Common myeloid progenitor, CD34-positive (primary cell): ENCODE measurements around the gene CWF19L1.
A peak's percentile ranks its signal among the peaks of the same experiment; 100 is the strongest.

Experiments used
- CTCF ChIA-PET: fragments of 350-600 bp; sonication (Branson Sonifier 250); formaldehyde crosslinking; loops from one replicate; lab custom pipeline; 2021; ENCODE audit warnings: antibody characterized with exemption; lab: Charles Lee
- POLR2A ChIA-PET: fragments of 350-600 bp; sonication (Branson Sonifier 250); formaldehyde crosslinking; loops from one replicate; lab custom pipeline; 2021; ENCODE audit warnings: antibody characterized with exemption; lab: Charles Lee
- DNase-seq, 3 donors: peaks; one replicate each; pipeline versions ENCODE4 v3.0.0 to v3.0.0-alpha.2; 2013
- H3K27ac ChIP-seq, 2 experiments: 1 replicate in 1 of 2; 2 replicates in 1 of 2; pipeline ENCODE4 v1.7.0; 2013; ENCODE audit warnings: inconsistent platforms in 2 of 2, low read length in 2 of 2, mild to moderate bottlenecking in 2 of 2, low read depth in 1 of 2, moderate library complexity in 1 of 2; ENCODE audit not compliant: severe bottlenecking in 2 of 2, insufficient read depth in 1 of 2, poor library complexity in 1 of 2
- H3K27me3 ChIP-seq, 5 experiments: replicated peaks in 2 of 5; 1 replicate in 3 of 5; 2 replicates in 2 of 5; pipeline versions ENCODE4 v1.6.1 to v1.7.0; 2013; ENCODE audit warnings: low read length in 4 of 5, mild to moderate bottlenecking in 2 of 5, moderate library complexity in 2 of 5, inconsistent platforms in 1 of 5; ENCODE audit not compliant: insufficient read depth in 5 of 5, control insufficient read depth in 4 of 5
- H3K36me3 ChIP-seq, 4 experiments: 1 replicate in 2 of 4; 2 replicates in 2 of 4; pipeline versions ENCODE4 v1.6.1 to v1.7.0; 2013; ENCODE audit warnings: low read length in 3 of 4, control low read depth in 1 of 4, mild to moderate bottlenecking in 1 of 4; ENCODE audit not compliant: control insufficient read depth in 4 of 4, insufficient read depth in 4 of 4
- H3K4me1 ChIP-seq, 4 experiments: 1 replicate in 3 of 4; 2 replicates in 1 of 4; pipeline versions ENCODE4 v1.6.1 to v1.7.1; 2013; ENCODE audit warnings: low read length in 3 of 4, mild to moderate bottlenecking in 3 of 4, control low read depth in 1 of 4, inconsistent platforms in 1 of 4, moderate library complexity in 1 of 4; ENCODE audit not compliant: control insufficient read depth in 4 of 4, insufficient read depth in 4 of 4; ENCODE audit errors: control extremely low read depth in 1 of 4
- H3K4me3 ChIP-seq, 7 experiments: 1 replicate in 4 of 7; 2 replicates in 3 of 7; pipeline versions ENCODE4 v1.5.1 to v1.7.0; 2013; ENCODE audit warnings: mild to moderate bottlenecking in 7 of 7, low read length in 6 of 7, moderate library complexity in 6 of 7, inconsistent platforms in 2 of 7, low read depth in 2 of 7, control low read depth in 1 of 7; ENCODE audit not compliant: insufficient read depth in 4 of 7, control insufficient read depth in 1 of 7; ENCODE audit errors: extremely low read depth in 1 of 7
- H3K9me3 ChIP-seq, 5 experiments: 1 replicate in 4 of 5; 2 replicates in 1 of 5; pipeline versions ENCODE4 v1.6.1 to v1.7.1; 2013; ENCODE audit warnings: low read length in 4 of 5, mild to moderate bottlenecking in 2 of 5, inconsistent platforms in 1 of 5, low read depth in 1 of 5, moderate library complexity in 1 of 5; ENCODE audit not compliant: control insufficient read depth in 4 of 5, insufficient read depth in 2 of 5; ENCODE audit errors: control extremely low read depth in 1 of 5
- WGBS: methylation state at CpG from one replicate; pipeline ENCODE4 v1.1.5; 2013; ENCODE audit not compliant: insufficient coverage; 5-methylcytosine and 5-hydroxymethylcytosine counted together

The CWF19L1 gene

GRCh38 chr10:100208276-100208675 is 59.2 kb downstream of the CWF19L1 start:
- CTCF ChIA-PET = no interaction called here
- DNase-seq = no peak
- no peaks in the 10 kb centered on the region for H3K27me3 ChIP-seq
- H3K27ac ChIP-seq = no peak overlapping the region
- no peaks in the 10 kb centered on the region for H3K4me1 ChIP-seq
- no peaks in the 10 kb centered on the region for H3K9me3 ChIP-seq
- 100% methylated on average over 6 of the region's 9 CpGs for WGBS
- POLR2A ChIA-PET = no interaction called here
- peaks cover 16 to 48% (median 30%) of the 10 kb centered on the region in 4 experiments for H3K36me3 ChIP-seq
- H3K4me3 ChIP-seq = no peak overlapping the region

- Histone ChIP-seq H3K27ac (no peak overlapping the region), H3K9me3 (no peaks in the 10 kb centered on the region), H3K36me3 (peaks cover 8 to 69% (median 41%) of the 10 kb centered on the region in 4 experiments), H3K27me3 (no peaks in the 10 kb centered on the region), H3K4me3 (no peak overlapping the region), H3K4me1 (no peaks in the 10 kb centered on the region)
- POLR2A ChIA-PET = no interaction called here
- CTCF ChIA-PET = interaction anchor here (1.1 kb wide), 1 partner anchor 20 kb away, joined by 3 read pairs; no protein-coding TSS in a partner anchor
- no peak for DNase-seq
- WGBS = no CpG with 5 or more reads among the region's 2 CpGs
These were observed 63.1 kb downstream of the CWF19L1 start for GRCh38 chr10:100204370-100204769.

GRCh38 chr10:100201549-100201948 is 65.9 kb downstream of the CWF19L1 start:
- no peaks in the 10 kb centered on the region for H3K9me3 ChIP-seq
- H3K4me3 ChIP-seq = no peak overlapping the region
- H3K27ac ChIP-seq = no peak overlapping the region
- 100% methylated on average over 1 of the region's 2 CpGs for WGBS
- H3K36me3 ChIP-seq = peaks cover 11 to 79% (median 46%) of the 10 kb centered on the region in 4 experiments
- ChIA-PET POLR2A (no interaction called here), CTCF (no interaction called here)
- H3K4me1 ChIP-seq = no peaks in the 10 kb centered on the region
- DNase-seq = no peak
- no peaks in the 10 kb centered on the region for H3K27me3 ChIP-seq

GRCh38 chr10:100194711-100195110 is 72.7 kb downstream of the CWF19L1 start:
- POLR2A ChIA-PET = no interaction called here

GRCh38 chr10:100192350-100192749 is 75.1 kb downstream of the CWF19L1 start:
- Histone ChIP-seq H3K36me3 (peaks cover 19 to 75% (median 33%) of the 10 kb centered on the region in 4 experiments), H3K4me3 (no peak overlapping the region), H3K4me1 (peaks cover 3 to 14% (median 4%) of the 10 kb centered on the region in 4 experiments), H3K27me3 (no peaks in the 10 kb centered on the region), H3K27ac (no peak overlapping the region), H3K9me3 (no peaks in the 10 kb centered on the region)
- 83% methylated on average over 2 of the region's 2 CpGs for WGBS
- ChIA-PET CTCF (interaction anchor here (1.6 kb wide), 1 partner anchor 23 kb away, joined by 6 read pairs; no protein-coding TSS in a partner anchor), POLR2A (no interaction called here)
- peak in 2 of 3 donors; percentile 39 to 56 for DNase-seq

More at GRCh38 chr10:100194711-100195110, 72.7 kb downstream of the CWF19L1 start:
- no CpG with 5 or more reads among the region's 1 CpG for WGBS
- Histone ChIP-seq H3K27me3 (no peaks in the 10 kb centered on the region), H3K4me1 (peaks cover 0 to 7% (median 0%) of the 10 kb centered on the region in 4 experiments), H3K27ac (no peak overlapping the region), H3K36me3 (peaks cover 22 to 78% (median 42%) of the 10 kb centered on the region in 4 experiments), H3K4me3 (no peak overlapping the region), H3K9me3 (no peaks in the 10 kb centered on the region)
- CTCF ChIA-PET = no interaction called here
- no peak for DNase-seq

GRCh38 chr10:100186253-100187212 is 80.9 kb downstream of the CWF19L1 start:
- WGBS = 39% methylated on average over 25 of the region's 28 CpGs
- POLR2A ChIA-PET = interaction anchor here (0.5 to 0.6 kb wide), 2 partner anchors 25 to 162 kb away, joined by 3 read pairs; no protein-coding TSS in a partner anchor
- peaks cover 31 to 48% (median 43%) of the 10 kb centered on the region in 4 experiments for H3K4me1 ChIP-seq
- no peaks in the 10 kb centered on the region for H3K27me3 ChIP-seq
- H3K36me3 ChIP-seq = peaks cover 9 to 39% (median 14%) of the 10 kb centered on the region in 4 experiments
- CTCF ChIA-PET = no interaction called here
- peak overlapping the region; percentile 79 to 100 (median 92) for H3K4me3 ChIP-seq
- peak in 2 of 3 donors; percentile 22 to 25 for DNase-seq
- H3K27ac ChIP-seq = peak overlapping the region; percentile 95 to 96
- no peaks in the 10 kb centered on the region for H3K9me3 ChIP-seq
